Measurements from ENCODE around the gene ITGB5. TPM values are rescaled to one million over a fixed set of nuclear protein-coding genes. Genes with fewer than 3 reads are reported as not detected.
A peak's percentile ranks its signal among the peaks of the same experiment; 100 is the strongest.

Gene ITGB5
- total RNA-seq, 4 donors from 2014 or later, result 159 to 397 (median 245) TPM

GRCh38 chr3:124824286-124824915, 62.8 kb downstream of the ITGB5 start:
- Histone ChIP-seq H3K27me3 (no peaks in the 10 kb centered on the region), H3K4me3 (no peak overlapping the region), H3K9me3 (no peaks in the 10 kb centered on the region), H3K27ac (no peak overlapping the region), H3K36me3 (peaks cover 6% of the 10 kb centered on the region), H3K4me1 (peaks cover 27% of the 10 kb centered on the region)
- DNase-seq (ENCODE audit: low spot score in 2 of 2), result no peak
- TF ChIP-seq POLR2A (IDR thresholded peaks at IDR 0.05) (no peak), POLR2AphosphoS5 (IDR thresholded peaks at IDR 0.05) (no peak), EP300 (IDR thresholded peaks at IDR 0.05) (no peak)
- TF ChIP-seq, protein P1, sequence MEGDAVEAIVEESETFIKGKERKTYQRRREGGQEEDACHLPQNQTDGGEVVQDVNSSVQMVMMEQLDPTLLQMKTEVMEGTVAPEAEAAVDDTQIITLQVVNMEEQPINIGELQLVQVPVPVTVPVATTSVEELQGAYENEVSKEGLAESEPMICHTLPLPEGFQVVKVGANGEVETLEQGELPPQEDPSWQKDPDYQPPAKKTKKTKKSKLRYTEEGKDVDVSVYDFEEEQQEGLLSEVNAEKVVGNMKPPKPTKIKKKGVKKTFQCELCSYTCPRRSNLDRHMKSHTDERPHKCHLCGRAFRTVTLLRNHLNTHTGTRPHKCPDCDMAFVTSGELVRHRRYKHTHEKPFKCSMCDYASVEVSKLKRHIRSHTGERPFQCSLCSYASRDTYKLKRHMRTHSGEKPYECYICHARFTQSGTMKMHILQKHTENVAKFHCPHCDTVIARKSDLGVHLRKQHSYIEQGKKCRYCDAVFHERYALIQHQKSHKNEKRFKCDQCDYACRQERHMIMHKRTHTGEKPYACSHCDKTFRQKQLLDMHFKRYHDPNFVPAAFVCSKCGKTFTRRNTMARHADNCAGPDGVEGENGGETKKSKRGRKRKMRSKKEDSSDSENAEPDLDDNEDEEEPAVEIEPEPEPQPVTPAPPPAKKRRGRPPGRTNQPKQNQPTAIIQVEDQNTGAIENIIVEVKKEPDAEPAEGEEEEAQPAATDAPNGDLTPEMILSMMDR (IDR thresholded peaks at IDR 0.05), result no peak
- WGBS, result 89% methylated on average over 4 of the region's 4 CpGs

DNA sequence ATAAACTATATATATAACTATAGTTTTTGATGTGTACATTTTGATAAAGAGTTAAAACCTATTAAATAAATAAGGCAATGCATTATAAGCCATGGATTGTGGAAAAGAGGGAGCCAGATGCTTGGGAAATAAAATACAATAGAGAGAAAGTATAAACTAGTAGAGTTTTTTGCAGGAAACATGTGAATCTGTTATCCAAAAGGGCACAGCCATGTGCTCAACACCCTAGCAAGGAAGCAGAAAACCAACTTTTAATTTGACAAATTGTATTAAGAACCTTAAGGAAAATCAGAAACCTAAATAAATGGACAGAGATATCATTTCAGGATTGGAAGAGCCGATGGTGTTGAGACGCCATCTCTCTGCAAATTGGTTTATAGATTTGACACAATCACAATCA, 63.5 kb downstream of the ITGB5 start:
- Histone ChIP-seq H3K9me3 (no peaks in the 10 kb centered on the region), H3K27ac (no peak overlapping the region), H3K36me3 (peaks cover 6% of the 10 kb centered on the region), H3K4me3 (no peak overlapping the region), H3K27me3 (no peaks in the 10 kb centered on the region), H3K4me1 (peaks cover 21% of the 10 kb centered on the region)
- no peak for DNase-seq (ENCODE audit: low spot score in 2 of 2)
- TF ChIP-seq EP300 (IDR thresholded peaks at IDR 0.05), result no peak
- no peak for TF ChIP-seq POLR2A (IDR thresholded peaks at IDR 0.05)
- TF ChIP-seq POLR2AphosphoS5 (IDR thresholded peaks at IDR 0.05), result no peak
- TF ChIP-seq, protein P1 (IDR thresholded peaks at IDR 0.05), result no peak
- WGBS, result 94% methylated on average over 2 of the region's 2 CpGs

DNA sequence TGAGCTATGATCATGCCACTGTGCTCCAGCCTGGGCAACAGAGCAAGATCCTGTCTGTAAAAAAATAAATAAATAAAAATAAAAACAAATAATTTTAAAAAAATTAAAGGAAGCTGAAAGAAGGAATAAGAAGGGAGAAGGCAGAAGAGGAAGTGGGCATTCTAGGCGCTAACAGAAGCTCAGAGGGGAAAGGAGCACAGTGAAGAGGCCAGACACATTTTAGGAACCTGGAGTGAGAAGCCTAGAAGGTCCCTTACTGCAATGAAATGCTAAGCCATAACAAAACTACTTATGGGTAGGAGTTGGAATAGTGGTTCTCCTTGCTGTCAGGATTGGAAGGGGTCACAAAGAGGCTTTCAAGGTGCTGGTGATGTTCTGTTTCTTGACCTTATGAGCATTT, 64.0 kb downstream of the ITGB5 start:
- H3K9me3 ChIP-seq, result no peaks in the 10 kb centered on the region
- peaks cover 19% of the 10 kb centered on the region for H3K4me1 ChIP-seq
- H3K27me3 ChIP-seq, result no peaks in the 10 kb centered on the region
- H3K36me3 ChIP-seq, result peaks cover 7% of the 10 kb centered on the region
- 93% methylated on average over 1 of the region's 1 CpG for WGBS
- TF ChIP-seq EP300 (IDR thresholded peaks at IDR 0.05) (no peak), POLR2AphosphoS5 (IDR thresholded peaks at IDR 0.05) (no peak), POLR2A (IDR thresholded peaks at IDR 0.05) (no peak)
- TF ChIP-seq, protein P1 (IDR thresholded peaks at IDR 0.05), result no peak
- no peak overlapping the region for H3K4me3 ChIP-seq
- no peak for DNase-seq (ENCODE audit: low spot score in 2 of 2)
- H3K27ac ChIP-seq, result no peak overlapping the region

GRCh38 chr3:124821356-124821755, 65.8 kb downstream of the ITGB5 start:
- TF ChIP-seq EP300 (IDR thresholded peaks at IDR 0.05) (no peak), POLR2AphosphoS5 (IDR thresholded peaks at IDR 0.05) (no peak), POLR2A (IDR thresholded peaks at IDR 0.05) (no peak)
- TF ChIP-seq, protein P1 (IDR thresholded peaks at IDR 0.05), result no peak
- H3K4me1 ChIP-seq, result peaks cover 6% of the 10 kb centered on the region
- no peaks in the 10 kb centered on the region for H3K9me3 ChIP-seq
- 92% methylated on average over 6 of the region's 6 CpGs for WGBS
- DNase-seq (ENCODE audit: low spot score in 2 of 2), result peak in 1 of 2 donors; percentile 41
- H3K27ac ChIP-seq, result no peak overlapping the region
- peaks cover 20% of the 10 kb centered on the region for H3K36me3 ChIP-seq
- no peak overlapping the region for H3K4me3 ChIP-seq
- no peaks in the 10 kb centered on the region for H3K27me3 ChIP-seq

- Histone ChIP-seq H3K4me1 (peaks cover 23% of the 10 kb centered on the region), H3K27me3 (no peaks in the 10 kb centered on the region), H3K36me3 (peaks cover 25% of the 10 kb centered on the region), H3K27ac (no peak overlapping the region), H3K9me3 (no peaks in the 10 kb centered on the region), H3K4me3 (no peak overlapping the region)
- TF ChIP-seq, protein P1 (IDR thresholded peaks at IDR 0.05), result no peak
- no peak for TF ChIP-seq EP300 (IDR thresholded peaks at IDR 0.05)
- no peak for TF ChIP-seq POLR2AphosphoS5 (IDR thresholded peaks at IDR 0.05)
- no peak for TF ChIP-seq POLR2A (IDR thresholded peaks at IDR 0.05)
- no peak for DNase-seq (ENCODE audit: low spot score in 2 of 2)
- WGBS, result 63% methylated on average over 9 of the region's 9 CpGs
Measured at GRCh38 chr3:124818398-124819091, 68.6 kb downstream of the ITGB5 start.

All from suprapubic skin (tissue), 4 donors.